Testis (tissue), 2 donors: Measurements from ENCODE around the gene PAIP2B.

Experiments used
- POLR2A ChIP-seq: fragments of 450-650 bp; IDR thresholded peaks from one replicate; pipeline ENCODE4 v1.6.1; 2017; ENCODE audit warnings: antibody characterized with exemption, mild to moderate bottlenecking, moderate library complexity
- TF ChIP-seq, protein P1 (sequence below), 3 experiments: fragments of 450-650 bp in 2 of 3; fragments of 200-600 bp in 1 of 3; sonication (generic) in 1 of 3; IDR thresholded peaks; one replicate each; pipeline ENCODE4 v1.5.1; 2016 to 2019; ENCODE audit warnings: antibody characterized with exemption in 3 of 3, mild to moderate bottlenecking in 2 of 3, moderate library complexity in 1 of 3

DNA sequence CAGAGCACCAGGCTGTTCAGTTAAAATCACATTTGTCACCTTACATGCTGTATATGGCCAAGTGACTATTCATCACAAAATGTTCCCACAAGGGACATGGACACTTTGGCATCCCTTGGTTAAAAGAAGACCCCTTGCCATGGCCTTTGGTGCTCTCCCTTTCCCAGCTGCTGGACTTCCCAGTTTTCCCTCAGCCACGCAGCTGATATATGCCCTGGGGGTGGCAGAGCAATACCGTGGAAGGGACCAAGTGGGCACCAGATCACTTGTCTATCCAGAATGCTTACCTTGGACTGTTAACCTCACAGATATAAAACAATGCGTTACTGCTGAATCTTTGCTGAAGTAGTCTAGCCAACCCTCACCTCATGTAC lies 35.3 kb downstream of the PAIP2B start:
- TF ChIP-seq, protein P1, sequence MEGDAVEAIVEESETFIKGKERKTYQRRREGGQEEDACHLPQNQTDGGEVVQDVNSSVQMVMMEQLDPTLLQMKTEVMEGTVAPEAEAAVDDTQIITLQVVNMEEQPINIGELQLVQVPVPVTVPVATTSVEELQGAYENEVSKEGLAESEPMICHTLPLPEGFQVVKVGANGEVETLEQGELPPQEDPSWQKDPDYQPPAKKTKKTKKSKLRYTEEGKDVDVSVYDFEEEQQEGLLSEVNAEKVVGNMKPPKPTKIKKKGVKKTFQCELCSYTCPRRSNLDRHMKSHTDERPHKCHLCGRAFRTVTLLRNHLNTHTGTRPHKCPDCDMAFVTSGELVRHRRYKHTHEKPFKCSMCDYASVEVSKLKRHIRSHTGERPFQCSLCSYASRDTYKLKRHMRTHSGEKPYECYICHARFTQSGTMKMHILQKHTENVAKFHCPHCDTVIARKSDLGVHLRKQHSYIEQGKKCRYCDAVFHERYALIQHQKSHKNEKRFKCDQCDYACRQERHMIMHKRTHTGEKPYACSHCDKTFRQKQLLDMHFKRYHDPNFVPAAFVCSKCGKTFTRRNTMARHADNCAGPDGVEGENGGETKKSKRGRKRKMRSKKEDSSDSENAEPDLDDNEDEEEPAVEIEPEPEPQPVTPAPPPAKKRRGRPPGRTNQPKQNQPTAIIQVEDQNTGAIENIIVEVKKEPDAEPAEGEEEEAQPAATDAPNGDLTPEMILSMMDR (IDR thresholded peaks at IDR 0.05), result no peak
- TF ChIP-seq POLR2A, result no peak
